Cardiac muscle cell (in vitro differentiated cells and primary cell): ENCODE measurements around the gene PLXNA2. TPM values are rescaled to one million over a fixed set of nuclear protein-coding genes. Genes with fewer than 3 reads are reported as not detected.

Source experiments
- DNase-seq, 2 donors: peaks; one replicate each; pipeline versions ENCODE4 v3.0.0 to v3.0.0-alpha.2; 2010 to 2017; ENCODE audit warnings: low read depth in 1 of 2, low spot score in 1 of 2
- H3K27ac ChIP-seq: fragments of 200-600 bp; sonication (generic); 2 replicates; pipeline ENCODE4 v1.5.1; 2016
- H3K27me3 ChIP-seq: fragments of 200-600 bp; sonication (generic); 2 replicates; pipeline ENCODE4 v1.6.0; 2016; ENCODE audit warnings: control low read depth
- H3K36me3 ChIP-seq: fragments of 200-600 bp; sonication (generic); 2 replicates; pipeline ENCODE4 v1.5.1; 2016; ENCODE audit warnings: control low read depth
- H3K4me1 ChIP-seq: fragments of 200-600 bp; sonication (generic); 2 replicates; pipeline ENCODE4 v1.8.1; 2017; ENCODE audit warnings: low read depth, mild to moderate bottlenecking, mixed run types
- H3K4me3 ChIP-seq: fragments of 200-600 bp; sonication (generic); 2 replicates; pipeline ENCODE4 v1.5.1; 2016; ENCODE audit warnings: mild to moderate bottlenecking
- H3K9me3 ChIP-seq: fragments of 200-600 bp; sonication (generic); 2 replicates; pipeline ENCODE4 v1.5.1; 2017; ENCODE audit warnings: low read depth, mild to moderate bottlenecking, control low read depth
- CTCF ChIP-seq: IDR thresholded peaks from 2 replicates; pipeline ENCODE4 v1.5.1; 2012; ENCODE audit warnings: low read depth, mild to moderate bottlenecking, low read length
- polyA plus RNA-seq: library from polyadenylated mRNA; unstranded; fragments of >200 nt; fragmentation: Nextera tagmentation; extraction: Ambion mirVana; gene quantifications from 2 replicates; pipeline ENCODE4 v1.2.1, GENCODE V29; 2016
- total RNA-seq: library from RNA; depleted of rRNA; stranded (reverse); fragments of >200 nt; gene quantifications from 2 replicates; pipeline ENCODE4 v1.2.3, GENCODE V29; 2016

PLXNA2 gene
- total and polyA plus RNA-seq, 2 experiments from 2014 or later = 23.2 to 55.3 TPM

DNA sequence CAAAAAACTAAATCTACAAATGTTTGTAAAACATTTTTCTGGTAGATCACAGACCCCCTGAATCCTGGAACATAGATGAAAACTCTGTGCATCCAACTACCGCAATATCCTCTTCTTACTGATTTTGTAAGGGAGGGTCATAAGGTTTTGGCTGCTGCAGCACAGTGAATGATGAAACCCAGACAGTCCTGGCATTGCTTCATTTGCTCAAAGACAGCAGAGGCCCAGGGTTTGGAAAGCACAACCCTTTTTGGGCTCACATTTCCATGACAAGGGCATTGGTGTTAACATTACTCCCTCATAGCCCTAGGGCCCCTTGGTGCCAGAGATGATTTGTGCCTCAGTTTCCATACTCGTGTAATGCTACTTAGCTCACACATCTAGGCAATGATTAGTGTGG is 51.2 kb downstream of the PLXNA2 start:
- no peaks in the 10 kb centered on the region for H3K36me3 ChIP-seq
- peak in 1 of 2 donors; percentile 93 for DNase-seq
- TF ChIP-seq CTCF = no peak

GRCh38 chr1:208190784-208191183 is 53.4 kb downstream of the PLXNA2 start:
- Histone ChIP-seq H3K4me1 (peaks cover 15% of the 10 kb centered on the region), H3K4me3 (no peak overlapping the region), H3K9me3 (no peaks in the 10 kb centered on the region), H3K27ac (no peak overlapping the region), H3K27me3 (no peaks in the 10 kb centered on the region), H3K36me3 (no peaks in the 10 kb centered on the region)
- no peak for DNase-seq
- TF ChIP-seq CTCF = no peak

More for the DNA sequence above, 51.2 kb downstream of the PLXNA2 start:
- H3K9me3 ChIP-seq = no peaks in the 10 kb centered on the region
- H3K4me1 ChIP-seq = peaks cover 13% of the 10 kb centered on the region
- no peaks in the 10 kb centered on the region for H3K27me3 ChIP-seq
- H3K4me3 ChIP-seq = no peak overlapping the region
- H3K27ac ChIP-seq = no peak overlapping the region

- no peaks in the 10 kb centered on the region for H3K9me3 ChIP-seq
- H3K4me1 ChIP-seq = peaks cover 19% of the 10 kb centered on the region
- H3K36me3 ChIP-seq = no peaks in the 10 kb centered on the region
- no peak for DNase-seq
- TF ChIP-seq CTCF = no peak
- no peak overlapping the region for H3K4me3 ChIP-seq
- H3K27me3 ChIP-seq = no peaks in the 10 kb centered on the region
- H3K27ac ChIP-seq = no peak overlapping the region
These were observed 54.5 kb downstream of the PLXNA2 start for GRCh38 chr1:208189716-208190115.

GRCh38 chr1:208189183-208189582 is 55.0 kb downstream of the PLXNA2 start:
- Histone ChIP-seq H3K4me1 (peaks cover 19% of the 10 kb centered on the region), H3K4me3 (no peak overlapping the region), H3K27ac (no peak overlapping the region), H3K27me3 (no peaks in the 10 kb centered on the region), H3K36me3 (no peaks in the 10 kb centered on the region), H3K9me3 (no peaks in the 10 kb centered on the region)
- no peak for DNase-seq
- no peak for TF ChIP-seq CTCF

DNA sequence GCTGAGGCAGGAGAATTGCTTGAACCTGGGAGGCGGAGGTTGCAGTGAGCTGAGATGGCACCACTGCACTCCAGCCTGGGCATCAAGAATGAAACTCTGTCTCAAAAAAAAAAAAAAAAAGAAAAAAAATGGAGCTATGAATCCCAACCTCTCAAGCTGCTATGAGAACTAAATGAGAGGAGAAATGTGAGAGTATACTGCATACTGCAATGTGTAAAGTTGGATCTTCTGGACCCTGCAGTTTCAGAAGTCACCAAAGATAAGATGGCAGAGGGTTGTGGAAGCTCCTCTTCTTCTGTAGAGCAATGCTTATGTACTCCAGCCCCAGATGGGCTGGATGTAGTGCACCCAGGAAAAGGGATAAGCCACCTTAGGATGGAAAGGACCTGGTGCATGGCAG is 55.6 kb downstream of the PLXNA2 start:
- Histone ChIP-seq H3K27me3 (no peaks in the 10 kb centered on the region), H3K4me1 (peaks cover 21% of the 10 kb centered on the region), H3K4me3 (no peak overlapping the region), H3K27ac (no peak overlapping the region), H3K36me3 (no peaks in the 10 kb centered on the region), H3K9me3 (no peaks in the 10 kb centered on the region)
- TF ChIP-seq CTCF = no peak
- no peak for DNase-seq
